Adrenal gland (tissue), 12 donors: ENCODE data around the gene NUP93. TPM values are rescaled to one million over a fixed set of nuclear protein-coding genes. Genes with fewer than 3 reads are reported as not detected.
"Not testable (repeated sequence)": the region's sequence is repeated elsewhere in the genome, so short reads cannot be mapped to it uniquely, and the experiment has no call there.

Experiments
- DNase-seq, 7 donors: peaks; one replicate each; pipeline ENCODE4 v3.0.0-alpha.2; 2019 to 2020
- H3K27ac ChIP-seq, 5 donors: fragments of 200-600 bp; sonication (generic) in 4 of 5; 1 replicate in 3 of 5; 2 replicates in 2 of 5; pipeline versions ENCODE4 v1.5.1 to v1.8.0; 2016 to 2020; ENCODE audit warnings: mild to moderate bottlenecking in 1 of 5
- H3K27me3 ChIP-seq: fragments of 200-600 bp; 2 replicates; pipeline ENCODE4 v1.8.0; 2021
- H3K36me3 ChIP-seq, 2 donors: fragments of 200-600 bp; replicated peaks in 1 of 2; 1 replicate in 1 of 2; 2 replicates in 1 of 2; pipeline versions ENCODE4 v1.5.1 to v1.8.0; 2018 to 2022
- H3K4me1 ChIP-seq, 2 donors: fragments of 200-600 bp; replicated peaks in 1 of 2; 1 replicate in 1 of 2; 2 replicates in 1 of 2; pipeline versions ENCODE4 v1.5.1 to v1.8.0; 2018 to 2021
- H3K4me3 ChIP-seq, 4 donors: fragments of 200-600 bp; sonication (generic) in 3 of 4; one replicate each; pipeline ENCODE4 v1.5.1; 2016 to 2018
- H3K9me3 ChIP-seq, 3 donors: fragments of 200-600 bp; sonication (generic) in 1 of 3; replicated peaks in 1 of 3; 1 replicate in 2 of 3; 2 replicates in 1 of 3; pipeline versions ENCODE4 v1.5.1 to v1.8.0; 2016 to 2021
- CTCF ChIP-seq, 6 experiments: fragments of 450-650 bp in 4 of 6; fragments of 200-600 bp in 2 of 6; sonication (generic) in 1 of 6; IDR thresholded peaks; 1 replicate in 5 of 6; 2 replicates in 1 of 6; pipeline versions ENCODE4 v1.5.1 to v1.8.0; 2016 to 2021; ENCODE audit warnings: antibody characterized with exemption in 6 of 6, mild to moderate bottlenecking in 2 of 6, moderate library complexity in 1 of 6
- POLR2A ChIP-seq, 2 donors: fragments of 450-650 bp; IDR thresholded peaks; one replicate each; pipeline ENCODE4 v1.6.1; 2017; ENCODE audit warnings: antibody characterized with exemption in 2 of 2, mild to moderate bottlenecking in 2 of 2, moderate library complexity in 1 of 2
- WGBS, 4 donors: extraction: QIAGEN DNeasy Blood & Tissue Kit in 2 of 4; methylation state at CpG; one replicate each; pipeline versions ENCODE4 v1.1.5 to v1.1.7; 2013 to 2017; 5-methylcytosine and 5-hydroxymethylcytosine counted together
- intact Hi-C, 2 donors: fragments of 100-400 bp; cut with DNase I; formaldehyde crosslinking; loops; one replicate each; pipeline versions ENCODE4 v1.14.1 to v1.15.0; 2022 to 2023
- polyA plus RNA-seq, 3 donors: library from polyadenylated mRNA; stranded (reverse); fragments of 200-250 nt in 2 of 3; fragments of 350-450 nt in 1 of 3; fragmentation: Illumina TruSeq in 1 of 3; extraction: RNeasy Lipid Tissue Mini Kit (QIAGEN cat#74804) in 1 of 3; gene quantifications; one replicate each; pipeline ENCODE4 v1.2.3, GENCODE V29; 2013 to 2014
- total RNA-seq, 9 donors: library from RNA; depleted of rRNA in 4 of 9; stranded (reverse); fragments of >200 nt in 4 of 9; fragments of 120-200 nt in 1 of 9; fragmentation: NEBNext Ultra II Directional in 1 of 9; extraction: Animal tissue kit (Norgen Biotek cat#: 25700) in 1 of 9; gene quantifications; one replicate each; pipeline versions ENCODE4 v1.1.0 to v1.2.4, GENCODE V29; 2013 to 2023
- donor health status: healthy with polysubstance abuse.
- donor health status: Bipolar disorder and iron deficiency.
- donor health status: DM: yes; HTN: yes; CAD: no.
- donor health status: DM: no; HTN: no; CAD: no.
- donor health status: DM: no; HTN: no; CAD: no.
- donor health status: DM: yes; HTN: yes; CAD: no.

NUP93 gene
- total and polyA plus RNA-seq, 12 donors = 29.3 to 71.1 (median 45.8) TPM

GRCh38 chr16:56789360-56789759, 59.4 kb downstream of the NUP93 start:
- no peaks in the 10 kb centered on the region for H3K4me1 ChIP-seq
- DNase-seq = peak; percentile 57 to 74 (median 62)
- 71 to 83% (median 79%) methylated on average over 4 to 5 of the region's 5 CpGs for WGBS, 4 donors
- no peaks in the 10 kb centered on the region for H3K36me3 ChIP-seq
- no peaks in the 10 kb centered on the region for H3K9me3 ChIP-seq
- H3K4me3 ChIP-seq = no peak overlapping the region
- H3K27ac ChIP-seq = no peak overlapping the region
- TF ChIP-seq POLR2A (IDR thresholded peaks at IDR 0.05) = no peak
- TF ChIP-seq CTCF (IDR thresholded peaks at IDR 0.05) = peak; percentile 19 to 54 (median 50)
- no peaks in the 10 kb centered on the region for H3K27me3 ChIP-seq
- intact Hi-C loops = no loop called here

GRCh38 chr16:56792967-56793366, 63.0 kb downstream of the NUP93 start:
- Histone ChIP-seq H3K36me3 (no peaks in the 10 kb centered on the region), H3K4me1 (no peaks in the 10 kb centered on the region), H3K27ac (no peak overlapping the region), H3K27me3 (no peaks in the 10 kb centered on the region), H3K9me3 (no peaks in the 10 kb centered on the region), H3K4me3 (no peak overlapping the region)
- TF ChIP-seq CTCF (IDR thresholded peaks at IDR 0.05) = no peak
- TF ChIP-seq POLR2A (IDR thresholded peaks at IDR 0.05) = no peak
- intact Hi-C loops = no loop called here
- DNase-seq = no peak

- TF ChIP-seq CTCF (IDR thresholded peaks at IDR 0.05) (peak in 5 of 6 experiments; percentile 15 to 48 (median 31)), POLR2A (IDR thresholded peaks at IDR 0.05) (no peak)
- Histone ChIP-seq H3K36me3 (no peaks in the 10 kb centered on the region), H3K27ac (no peak overlapping the region), H3K4me1 (no peaks in the 10 kb centered on the region), H3K4me3 (no peak overlapping the region), H3K27me3 (no peaks in the 10 kb centered on the region), H3K9me3 (no peaks in the 10 kb centered on the region)
- peak in 3 of 7 donors; percentile 13 to 20 (median 18) for DNase-seq
- intact Hi-C loops = no loop called here
- 56 to 66% (median 61%) methylated on average over 6 of the region's 6 CpGs for WGBS, 4 donors
These were observed 63.6 kb downstream of the NUP93 start for GRCh38 chr16:56793492-56793891.

GRCh38 chr16:56795011-56795410, 65.1 kb downstream of the NUP93 start:
- no peak for TF ChIP-seq CTCF (IDR thresholded peaks at IDR 0.05)
- TF ChIP-seq POLR2A (IDR thresholded peaks at IDR 0.05) = no peak
- intact Hi-C loops = no loop called here
- Histone ChIP-seq H3K4me1 (no peaks in the 10 kb centered on the region), H3K9me3 (no peaks in the 10 kb centered on the region), H3K4me3 (no peak overlapping the region), H3K27ac (no peak overlapping the region), H3K27me3 (no peaks in the 10 kb centered on the region), H3K36me3 (no peaks in the 10 kb centered on the region)
- DNase-seq = no peak
- 75 to 93% (median 92%) methylated on average over 3 of the region's 3 CpGs for WGBS, 4 donors

GRCh38 chr16:56797038-56797437, 67.1 kb downstream of the NUP93 start:
- H3K27me3 ChIP-seq, H3K9me3 ChIP-seq, H3K27ac ChIP-seq, intact Hi-C loops, DNase-seq, H3K36me3 ChIP-seq, H3K4me3 ChIP-seq, H3K4me1 ChIP-seq: not testable (repeated sequence)
- WGBS, 4 donors = 92 to 96% (median 94%) methylated on average over 2 of the region's 2 CpGs
